Activated CD4-positive, alpha-beta T cell treated with anti-CD3 and anti-CD28 coated beads for 36 hours (primary cell): ENCODE results near the gene TEX38. TPM values are rescaled to one million over a fixed set of nuclear protein-coding genes. Genes with fewer than 3 reads are reported as not detected.

Experiments used
- ATAC-seq: fragments of 200-7000 bp; cut with Tn5 transposase; one replicate; pipeline ENCODE4 v1.10.0; 2021; ENCODE audit warnings: mild to moderate bottlenecking, moderate library complexity
- CTCF ChIA-PET: fragments of 350-600 bp; sonication (Branson Sonifier 250); formaldehyde crosslinking; loops from one replicate; lab custom pipeline; 2021; ENCODE audit warnings: antibody characterized with exemption; lab: Charles Lee
- POLR2A ChIA-PET: fragments of 350-600 bp; sonication (Branson Sonifier 250); formaldehyde crosslinking; loops from one replicate; lab custom pipeline; 2021; ENCODE audit warnings: antibody characterized with exemption, inconsistent platforms; lab: Charles Lee
- DNase-seq: peaks from one replicate; pipeline ENCODE4 v3.0.0-alpha.2; 2020
- H3K27ac Mint-ChIP-seq: one replicate; pipeline ENCODE4 v1.8.0; 2021; ENCODE audit warnings: mixed read lengths
- H3K27me3 Mint-ChIP-seq: one replicate; pipeline ENCODE4 v1.8.0; 2021; ENCODE audit warnings: mixed read lengths
- H3K36me3 Mint-ChIP-seq: one replicate; pipeline ENCODE4 v1.8.0; 2021; ENCODE audit warnings: low read depth, mixed read lengths
- H3K4me1 Mint-ChIP-seq: one replicate; pipeline ENCODE4 v1.8.0; 2021; ENCODE audit warnings: mixed read lengths
- H3K4me3 Mint-ChIP-seq: one replicate; pipeline ENCODE4 v1.8.0; 2021; ENCODE audit warnings: mild to moderate bottlenecking, moderate library complexity, mixed read lengths
- H3K9me3 Mint-ChIP-seq: one replicate; pipeline ENCODE4 v1.8.0; 2021; ENCODE audit warnings: low read depth, mixed read lengths
- intact Hi-C, 2 experiments: fragments of 100-400 bp; cut with DNase I in 1 of 2; cut with micrococcal nuclease in 1 of 2; formaldehyde crosslinking; loops; one replicate each; pipeline versions ENCODE4 v1.14.2 to v1.15.1; 2022 to 2024; cut with DNase I, micrococcal nuclease
- total RNA-seq, 2 experiments: library from RNA; stranded (reverse); gene quantifications; one replicate each; pipeline ENCODE4 v1.2.3, GENCODE V29; 2021

TEX38 gene
- total RNA-seq, 2 experiments from 2014 or later, result 0.18 TPM; not detected in 1

- Mint-ChIP-seq H3K4me1 (peaks cover 31% of the 10 kb centered on the region), H3K27me3 (no peaks in the 10 kb centered on the region), H3K36me3 (peaks cover 32% of the 10 kb centered on the region), H3K27ac (peak overlapping the region; percentile 94), H3K4me3 (peak overlapping the region; percentile 24), H3K9me3 (no peaks in the 10 kb centered on the region)
- peak; percentile 76 for ATAC-seq
- ChIA-PET CTCF (interaction anchor here (0.6 to 1.0 kb wide), 3 partner anchors 17 to 23 kb away, joined by 3 to 4 read pairs (median 3); no protein-coding TSS in a partner anchor), POLR2A (no interaction called here)
- DNase-seq, result no peak
- intact Hi-C loops, result no loop called here
Measured at GRCh38 chr1:46675549-46676314, 4.1 kb downstream of the TEX38 start.

- Mint-ChIP-seq H3K27ac (peak overlapping the region; percentile 94), H3K9me3 (no peaks in the 10 kb centered on the region), H3K27me3 (no peaks in the 10 kb centered on the region), H3K4me3 (no peak overlapping the region), H3K36me3 (peaks cover 38% of the 10 kb centered on the region), H3K4me1 (peaks cover 31% of the 10 kb centered on the region)
- ATAC-seq (no peak), DNase-seq (no peak)
- POLR2A ChIA-PET, result no interaction called here
- intact Hi-C loops, result no loop called here
- CTCF ChIA-PET, result no interaction called here
Measured at GRCh38 chr1:46676531-46676930, 4.9 kb downstream of the TEX38 start.

- H3K4me3 Mint-ChIP-seq, result no peak overlapping the region
- intact Hi-C loops, result no loop called here
Measured at GRCh38 chr1:46677339-46677738, 5.7 kb downstream of the TEX38 start.

GRCh38 chr1:46679789-46680573, 8.3 kb downstream of the TEX38 start:
- no peaks in the 10 kb centered on the region for H3K9me3 Mint-ChIP-seq
- intact Hi-C loops, result no loop called here
- no peak for DNase-seq
- H3K27me3 Mint-ChIP-seq, result no peaks in the 10 kb centered on the region
- no peak for ATAC-seq
- H3K36me3 Mint-ChIP-seq, result peaks cover 53% of the 10 kb centered on the region
- H3K4me1 Mint-ChIP-seq, result peaks cover 29% of the 10 kb centered on the region
- CTCF ChIA-PET, result no interaction called here
- POLR2A ChIA-PET, result no interaction called here
- no peak overlapping the region for H3K27ac Mint-ChIP-seq
- H3K4me3 Mint-ChIP-seq, result no peak overlapping the region

More at GRCh38 chr1:46677339-46677738, 5.7 kb downstream of the TEX38 start:
- H3K27me3 Mint-ChIP-seq, result no peaks in the 10 kb centered on the region
- ATAC-seq (no peak), DNase-seq (no peak)
- CTCF ChIA-PET, result interaction anchor here (0.8 to 2.6 kb wide), 5 partner anchors 9 to 142 kb away, joined by 3 to 12 read pairs (median 4); partner anchors contain the start of gene ATPAF1
- H3K36me3 Mint-ChIP-seq, result peaks cover 44% of the 10 kb centered on the region
- H3K4me1 Mint-ChIP-seq, result peaks cover 31% of the 10 kb centered on the region
- H3K9me3 Mint-ChIP-seq, result no peaks in the 10 kb centered on the region
- POLR2A ChIA-PET, result no interaction called here
- H3K27ac Mint-ChIP-seq, result peak overlapping the region; percentile 94

- Mint-ChIP-seq H3K36me3 (peaks cover 56% of the 10 kb centered on the region), H3K4me1 (peaks cover 15% of the 10 kb centered on the region), H3K4me3 (no peak overlapping the region), H3K9me3 (no peaks in the 10 kb centered on the region), H3K27me3 (no peaks in the 10 kb centered on the region), H3K27ac (no peak overlapping the region)
- DNase-seq (no peak), ATAC-seq (no peak)
- POLR2A ChIA-PET, result no interaction called here
- CTCF ChIA-PET, result interaction anchor here (0.6 to 1.7 kb wide), 3 partner anchors 14 to 234 kb away, joined by 3 to 4 read pairs (median 3); partner anchors contain the start of gene ATPAF1
- intact Hi-C loops, result no loop called here
Measured at GRCh38 chr1:46681333-46682034, 9.8 kb downstream of the TEX38 start.

- ChIA-PET CTCF (interaction anchor here (0.7 to 1.7 kb wide), 2 partner anchors 14 to 18 kb away, joined by 3 to 4 read pairs; partner anchors contain the start of gene ATPAF1), POLR2A (no interaction called here)
- no peak overlapping the region for H3K27ac Mint-ChIP-seq
- no peak overlapping the region for H3K4me3 Mint-ChIP-seq
- no peaks in the 10 kb centered on the region for H3K27me3 Mint-ChIP-seq
- intact Hi-C loops, result no loop called here
- DNase-seq (no peak), ATAC-seq (no peak)
- peaks cover 57% of the 10 kb centered on the region for H3K36me3 Mint-ChIP-seq
- peaks cover 9% of the 10 kb centered on the region for H3K4me1 Mint-ChIP-seq
- H3K9me3 Mint-ChIP-seq, result no peaks in the 10 kb centered on the region
Measured at GRCh38 chr1:46682064-46682463, 10.4 kb downstream of the TEX38 start.

GRCh38 chr1:46684670-46685069, 13.0 kb downstream of the TEX38 start:
- Mint-ChIP-seq H3K27ac (peak overlapping the region; percentile 34), H3K36me3 (peaks cover 57% of the 10 kb centered on the region), H3K27me3 (no peaks in the 10 kb centered on the region), H3K9me3 (no peaks in the 10 kb centered on the region), H3K4me1 (peaks cover 7% of the 10 kb centered on the region), H3K4me3 (no peak overlapping the region)
- ATAC-seq (no peak), DNase-seq (no peak)
- ChIA-PET POLR2A (no interaction called here), CTCF (no interaction called here)
- intact Hi-C loops, result no loop called here

GRCh38 chr1:46686255-46686654, 14.6 kb downstream of the TEX38 start:
- intact Hi-C loops, result no loop called here
- no peaks in the 10 kb centered on the region for H3K9me3 Mint-ChIP-seq
- H3K4me3 Mint-ChIP-seq, result no peak overlapping the region
- H3K27ac Mint-ChIP-seq, result no peak overlapping the region
- ChIA-PET POLR2A (no interaction called here), CTCF (interaction anchor here (0.5 to 2.3 kb wide), 2 partner anchors 8 to 1009 kb away, joined by 4 to 6 read pairs; no protein-coding TSS in a partner anchor)
- peaks cover 46% of the 10 kb centered on the region for H3K36me3 Mint-ChIP-seq
- H3K4me1 Mint-ChIP-seq, result peaks cover 10% of the 10 kb centered on the region
- no peak for DNase-seq
- no peak for ATAC-seq
- H3K27me3 Mint-ChIP-seq, result no peaks in the 10 kb centered on the region

GRCh38 chr1:46687093-46687659, 15.5 kb downstream of the TEX38 start:
- intact Hi-C loops, result no loop called here
- H3K27ac Mint-ChIP-seq, result peak overlapping the region; percentile 34
- H3K4me1 Mint-ChIP-seq, result peaks cover 10% of the 10 kb centered on the region
- H3K4me3 Mint-ChIP-seq, result no peak overlapping the region
- POLR2A ChIA-PET, result no interaction called here
- no peaks in the 10 kb centered on the region for H3K27me3 Mint-ChIP-seq
- H3K9me3 Mint-ChIP-seq, result no peaks in the 10 kb centered on the region
- no peak for DNase-seq
- H3K36me3 Mint-ChIP-seq, result peaks cover 44% of the 10 kb centered on the region
- CTCF ChIA-PET, result interaction anchor here (0.7 to 2.3 kb wide), 3 partner anchors 9 to 20 kb away, joined by 3 to 6 read pairs (median 3); partner anchors contain the start of gene TEX38
- ATAC-seq, result no peak

- peak overlapping the region; percentile 62 for H3K27ac Mint-ChIP-seq
- no peak overlapping the region for H3K4me3 Mint-ChIP-seq
Measured at GRCh38 chr1:46687921-46688509, 16.4 kb downstream of the TEX38 start.

More at GRCh38 chr1:46687921-46688509, 16.4 kb downstream of the TEX38 start:
- H3K36me3 Mint-ChIP-seq, result peaks cover 47% of the 10 kb centered on the region
- intact Hi-C loops, result no loop called here
- ATAC-seq (no peak), DNase-seq (no peak)
- POLR2A ChIA-PET, result no interaction called here
- H3K27me3 Mint-ChIP-seq, result no peaks in the 10 kb centered on the region
- H3K4me1 Mint-ChIP-seq, result peaks cover 10% of the 10 kb centered on the region
- CTCF ChIA-PET, result interaction anchor here (2.3 kb wide), 1 partner anchor 10 kb away, joined by 6 read pairs; no protein-coding TSS in a partner anchor
- no peaks in the 10 kb centered on the region for H3K9me3 Mint-ChIP-seq
